ENCODE data around the gene SF3B3.

DNA sequence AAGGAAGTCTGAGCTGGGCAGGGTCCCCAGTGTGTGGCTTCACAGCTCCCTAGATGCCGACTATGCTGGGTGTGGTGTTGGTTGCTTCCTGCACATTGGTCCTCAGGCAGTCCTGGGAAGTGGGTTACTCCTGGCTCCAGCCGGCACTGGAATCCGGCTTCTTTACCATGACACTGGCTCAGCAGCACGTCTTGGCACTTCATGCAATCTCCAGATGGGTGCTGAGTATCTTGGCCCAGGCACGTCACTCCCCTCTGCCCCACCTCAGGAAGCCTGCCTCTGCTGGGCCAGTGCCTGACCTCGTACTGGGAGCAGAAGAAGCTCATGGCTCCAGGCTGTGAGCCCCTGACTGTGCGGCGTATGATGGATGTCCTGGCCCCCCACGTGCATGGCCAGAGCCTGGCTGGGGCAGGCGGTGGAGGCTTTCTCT is 44.7 kb upstream of the SF3B3 start:
- no peak for TF ChIP-seq POLR2A (IDR thresholded peaks at IDR 0.05; ENCODE audit: low read depth, low read length)
- no peak for TF ChIP-seq TAF1 (IDR thresholded peaks at IDR 0.05; ENCODE audit: borderline replicate concordance, low read depth, low read length)
- no peak for TF ChIP-seq POLR2AphosphoS5 (IDR thresholded peaks at IDR 0.05; ENCODE audit: low read depth, low read length)
